GM12878 (cell line): Measurements from ENCODE around the gene NFATC2.

Experiments used
- ATF2 ChIP-seq: IDR thresholded peaks from 2 replicates; pipeline ENCODE4 v1.6.1; 2012; ENCODE audit warnings: low read length, inconsistent platforms
- CEBPZ ChIP-seq: fragments of 150-350 bp; IDR thresholded peaks from 2 replicates; pipeline ENCODE4 v1.6.1; 2016; ENCODE audit warnings: low read depth, low read length
- MEF2A ChIP-seq: IDR thresholded peaks from 2 replicates; pipeline ENCODE4 v1.6.1; 2011; ENCODE audit warnings: low read depth, mild to moderate bottlenecking, low read length, moderate library complexity; ENCODE audit not compliant: insufficient read depth
- TARDBP ChIP-seq: IDR thresholded peaks from 2 replicates; pipeline ENCODE4 v1.6.1; 2016; ENCODE audit warnings: borderline replicate concordance
- TF ChIP-seq, protein P1 (sequence below), 3 experiments: IDR thresholded peaks in 2 of 3; conservative IDR thresholded peaks in 1 of 3; 2 replicates each; pipeline ENCODE4 v1.5.1; 2011; ENCODE audit warnings: low read depth in 3 of 3, low read length in 3 of 3, mild to moderate bottlenecking in 3 of 3, control low read depth in 2 of 3, moderate library complexity in 2 of 3, inconsistent platforms in 1 of 3, mixed read lengths in 1 of 3; ENCODE audit not compliant: control insufficient read depth in 2 of 3, insufficient read depth in 1 of 3; ENCODE audit errors: extremely low read depth in 1 of 3
- TF ChIP-seq, protein P2 (sequence below): IDR thresholded peaks from 2 replicates; pipeline ENCODE4 v1.6.1; 2011; ENCODE audit warnings: borderline replicate concordance, low read depth, mild to moderate bottlenecking, moderate library complexity, mixed read lengths, low read length; ENCODE audit not compliant: insufficient read depth; ENCODE audit errors: extremely low read length
- TF ChIP-seq, protein P3 (sequence below): IDR thresholded peaks from 2 replicates; pipeline ENCODE4 v1.6.1; 2011; ENCODE audit warnings: low read depth, mild to moderate bottlenecking, low read length, moderate library complexity, borderline replicate concordance; ENCODE audit errors: extremely low read depth
- TF ChIP-seq, protein P4 (sequence below): fragments of 450-650 bp; IDR thresholded peaks from 2 replicates; pipeline ENCODE4 v1.6.1; 2018; ENCODE audit warnings: mild to moderate bottlenecking, low read depth, moderate library complexity; ENCODE audit not compliant: partially characterized antibody

- TF ChIP-seq TARDBP, result no peak
- TF ChIP-seq, protein P1, sequence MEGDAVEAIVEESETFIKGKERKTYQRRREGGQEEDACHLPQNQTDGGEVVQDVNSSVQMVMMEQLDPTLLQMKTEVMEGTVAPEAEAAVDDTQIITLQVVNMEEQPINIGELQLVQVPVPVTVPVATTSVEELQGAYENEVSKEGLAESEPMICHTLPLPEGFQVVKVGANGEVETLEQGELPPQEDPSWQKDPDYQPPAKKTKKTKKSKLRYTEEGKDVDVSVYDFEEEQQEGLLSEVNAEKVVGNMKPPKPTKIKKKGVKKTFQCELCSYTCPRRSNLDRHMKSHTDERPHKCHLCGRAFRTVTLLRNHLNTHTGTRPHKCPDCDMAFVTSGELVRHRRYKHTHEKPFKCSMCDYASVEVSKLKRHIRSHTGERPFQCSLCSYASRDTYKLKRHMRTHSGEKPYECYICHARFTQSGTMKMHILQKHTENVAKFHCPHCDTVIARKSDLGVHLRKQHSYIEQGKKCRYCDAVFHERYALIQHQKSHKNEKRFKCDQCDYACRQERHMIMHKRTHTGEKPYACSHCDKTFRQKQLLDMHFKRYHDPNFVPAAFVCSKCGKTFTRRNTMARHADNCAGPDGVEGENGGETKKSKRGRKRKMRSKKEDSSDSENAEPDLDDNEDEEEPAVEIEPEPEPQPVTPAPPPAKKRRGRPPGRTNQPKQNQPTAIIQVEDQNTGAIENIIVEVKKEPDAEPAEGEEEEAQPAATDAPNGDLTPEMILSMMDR (IDR thresholded peaks at IDR 0.05 in 2 of 3, conservative IDR thresholded peaks at IDR 0.05 in 1 of 3; ENCODE audit: control insufficient read depth in 2 of 3, extremely low read depth in 1 of 3, insufficient read depth in 1 of 3, low read depth in 3 of 3, low read length in 3 of 3), result no peak
- TF ChIP-seq, protein P2, sequence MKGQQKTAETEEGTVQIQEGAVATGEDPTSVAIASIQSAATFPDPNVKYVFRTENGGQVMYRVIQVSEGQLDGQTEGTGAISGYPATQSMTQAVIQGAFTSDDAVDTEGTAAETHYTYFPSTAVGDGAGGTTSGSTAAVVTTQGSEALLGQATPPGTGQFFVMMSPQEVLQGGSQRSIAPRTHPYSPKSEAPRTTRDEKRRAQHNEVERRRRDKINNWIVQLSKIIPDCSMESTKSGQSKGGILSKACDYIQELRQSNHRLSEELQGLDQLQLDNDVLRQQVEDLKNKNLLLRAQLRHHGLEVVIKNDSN, result no peak
- TF ChIP-seq, protein P3, sequence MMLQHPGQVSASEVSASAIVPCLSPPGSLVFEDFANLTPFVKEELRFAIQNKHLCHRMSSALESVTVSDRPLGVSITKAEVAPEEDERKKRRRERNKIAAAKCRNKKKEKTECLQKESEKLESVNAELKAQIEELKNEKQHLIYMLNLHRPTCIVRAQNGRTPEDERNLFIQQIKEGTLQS, result no peak
- no peak for TF ChIP-seq ATF2
- no peak for TF ChIP-seq MEF2A
- TF ChIP-seq, protein P4, sequence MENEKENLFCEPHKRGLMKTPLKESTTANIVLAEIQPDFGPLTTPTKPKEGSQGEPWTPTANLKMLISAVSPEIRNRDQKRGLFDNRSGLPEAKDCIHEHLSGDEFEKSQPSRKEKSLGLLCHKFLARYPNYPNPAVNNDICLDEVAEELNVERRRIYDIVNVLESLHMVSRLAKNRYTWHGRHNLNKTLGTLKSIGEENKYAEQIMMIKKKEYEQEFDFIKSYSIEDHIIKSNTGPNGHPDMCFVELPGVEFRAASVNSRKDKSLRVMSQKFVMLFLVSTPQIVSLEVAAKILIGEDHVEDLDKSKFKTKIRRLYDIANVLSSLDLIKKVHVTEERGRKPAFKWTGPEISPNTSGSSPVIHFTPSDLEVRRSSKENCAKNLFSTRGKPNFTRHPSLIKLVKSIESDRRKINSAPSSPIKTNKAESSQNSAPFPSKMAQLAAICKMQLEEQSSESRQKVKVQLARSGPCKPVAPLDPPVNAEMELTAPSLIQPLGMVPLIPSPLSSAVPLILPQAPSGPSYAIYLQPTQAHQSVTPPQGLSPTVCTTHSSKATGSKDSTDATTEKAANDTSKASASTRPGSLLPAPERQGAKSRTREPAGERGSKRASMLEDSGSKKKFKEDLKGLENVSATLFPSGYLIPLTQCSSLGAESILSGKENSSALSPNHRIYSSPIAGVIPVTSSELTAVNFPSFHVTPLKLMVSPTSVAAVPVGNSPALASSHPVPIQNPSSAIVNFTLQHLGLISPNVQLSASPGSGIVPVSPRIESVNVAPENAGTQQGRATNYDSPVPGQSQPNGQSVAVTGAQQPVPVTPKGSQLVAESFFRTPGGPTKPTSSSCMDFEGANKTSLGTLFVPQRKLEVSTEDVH, result no peak
- TF ChIP-seq CEBPZ, result no peak
Measured at GRCh38 chr20:51439160-51439689, 103.3 kb downstream of the NFATC2 start.
